MCF 10A (cell line): Measurements from ENCODE around the gene PAPSS1. TPM values are rescaled to one million over a fixed set of nuclear protein-coding genes. Genes with fewer than 3 reads are reported as not detected.

Experiments
- BruUV-seq: library from RNA; stranded (reverse); fragments of 400-500 nt; replicated peaks from 2 replicates; lab custom pipeline; 2021; lab: Mats Ljungman, UMichigan
- CTCF ChIA-PET: fragments of 300-600 bp; sonication (Branson Sonifier 250); formaldehyde crosslinking; extraction: SDS; loops from one replicate; lab custom pipeline; 2021; ENCODE audit warnings: antibody characterized with exemption, inconsistent platforms; lab: Yijun Ruan, JAX
- POLR2A ChIA-PET: fragments of 300-600, 350-650 bp; sonication (Branson Sonifier 250); formaldehyde crosslinking; extraction: SDS; loops from one replicate; lab custom pipeline; 2020; ENCODE audit warnings: antibody characterized with exemption, inconsistent platforms; lab: Yijun Ruan, JAX
- DNase-seq: peaks from one replicate; pipeline ENCODE4 v3.0.0-alpha.2; 2018; ENCODE audit not compliant: unreplicated experiment
- H3K27ac Mint-ChIP-seq: one replicate; pipeline ENCODE4 v1.8.0; 2022; ENCODE audit warnings: mild to moderate bottlenecking, low read depth, mixed read lengths; ENCODE audit not compliant: unreplicated experiment
- H3K27me3 Mint-ChIP-seq: one replicate; pipeline ENCODE4 v1.8.0; 2022; ENCODE audit warnings: mixed read lengths; ENCODE audit not compliant: insufficient read depth, unreplicated experiment
- H3K36me3 Mint-ChIP-seq: one replicate; pipeline ENCODE4 v1.8.0; 2022; ENCODE audit warnings: mild to moderate bottlenecking, moderate library complexity, mixed read lengths; ENCODE audit not compliant: insufficient read depth, unreplicated experiment
- H3K4me1 Mint-ChIP-seq: one replicate; pipeline ENCODE4 v1.8.0; 2022; ENCODE audit warnings: mixed read lengths; ENCODE audit not compliant: insufficient read depth, unreplicated experiment
- H3K4me3 Mint-ChIP-seq: one replicate; pipeline ENCODE4 v1.8.0; 2022; ENCODE audit warnings: mild to moderate bottlenecking, moderate library complexity, mixed read lengths; ENCODE audit not compliant: unreplicated experiment
- H3K9me3 Mint-ChIP-seq: one replicate; pipeline ENCODE4 v1.8.0; 2022; ENCODE audit warnings: mixed read lengths; ENCODE audit not compliant: unreplicated experiment
- CTCF ChIP-seq: fragments of 200-600 bp; IDR thresholded peaks from one replicate; pipeline ENCODE4 v1.8.0; 2022; ENCODE audit warnings: antibody characterized with exemption, mild to moderate bottlenecking; ENCODE audit not compliant: unreplicated experiment
- intact Hi-C: fragments of 100-400 bp; cut with micrococcal nuclease; formaldehyde crosslinking; loops from 2 replicates; pipeline ENCODE4 v1.14.1; 2022
- total RNA-seq: library from RNA; stranded (reverse); gene quantifications from 2 replicates; pipeline ENCODE4 v1.2.3, GENCODE V29; 2022

PAPSS1 gene
- total RNA-seq, 1 experiment from 2014 or later = 63.9 TPM

GRCh38 chr4:107631560-107631959 lies 88.5 kb downstream of the PAPSS1 start:
- BruUV-seq = no TSS peak
- intact Hi-C loops = no loop called here
- Mint-ChIP-seq H3K4me3 (no peak overlapping the region), H3K36me3 (peaks cover 9% of the 10 kb centered on the region), H3K27me3 (no peaks in the 10 kb centered on the region), H3K4me1 (no peaks in the 10 kb centered on the region), H3K9me3 (no peaks in the 10 kb centered on the region), H3K27ac (no peak overlapping the region)
- no peak for TF ChIP-seq CTCF
- POLR2A ChIA-PET = no interaction called here
- DNase-seq = no peak
- CTCF ChIA-PET = interaction anchor here (0.9 kb wide), 1 partner anchor 435 kb away, joined by 4 read pairs; no protein-coding TSS in a partner anchor

- no peaks in the 10 kb centered on the region for H3K9me3 Mint-ChIP-seq
- H3K36me3 Mint-ChIP-seq = peaks cover 9% of the 10 kb centered on the region
- intact Hi-C loops = no loop called here
- CTCF ChIA-PET = interaction anchor here (0.7 to 1.2 kb wide), 2 partner anchors 109 to 201 kb away, joined by 3 read pairs; no protein-coding TSS in a partner anchor
- POLR2A ChIA-PET = no interaction called here
- BruUV-seq = no TSS peak
- DNase-seq = no peak
- no peak overlapping the region for H3K27ac Mint-ChIP-seq
- no peak overlapping the region for H3K4me3 Mint-ChIP-seq
- TF ChIP-seq CTCF = no peak
- H3K4me1 Mint-ChIP-seq = no peaks in the 10 kb centered on the region
- no peaks in the 10 kb centered on the region for H3K27me3 Mint-ChIP-seq
Measured at GRCh38 chr4:107630185-107630705, 89.8 kb downstream of the PAPSS1 start.

- Mint-ChIP-seq H3K27me3 (no peaks in the 10 kb centered on the region), H3K27ac (no peak overlapping the region), H3K36me3 (peaks cover 9% of the 10 kb centered on the region), H3K4me3 (no peak overlapping the region), H3K9me3 (no peaks in the 10 kb centered on the region), H3K4me1 (no peaks in the 10 kb centered on the region)
- CTCF ChIA-PET = interaction anchor here (1.2 kb wide), 1 partner anchor 200 kb away, joined by 3 read pairs; no protein-coding TSS in a partner anchor
- intact Hi-C loops = no loop called here
- no TSS peak for BruUV-seq
- POLR2A ChIA-PET = no interaction called here
- no peak for DNase-seq
- TF ChIP-seq CTCF = no peak
Measured at GRCh38 chr4:107629318-107629717, 90.7 kb downstream of the PAPSS1 start.

GRCh38 chr4:107625391-107625902 lies 94.6 kb downstream of the PAPSS1 start:
- TF ChIP-seq CTCF = no peak
- no peaks in the 10 kb centered on the region for H3K4me1 Mint-ChIP-seq
- H3K9me3 Mint-ChIP-seq = no peaks in the 10 kb centered on the region
- DNase-seq = no peak
- peaks cover 8% of the 10 kb centered on the region for H3K36me3 Mint-ChIP-seq
- no peak overlapping the region for H3K27ac Mint-ChIP-seq
- H3K27me3 Mint-ChIP-seq = no peaks in the 10 kb centered on the region
- ChIA-PET POLR2A (no interaction called here), CTCF (no interaction called here)
- no peak overlapping the region for H3K4me3 Mint-ChIP-seq
- intact Hi-C loops = no loop called here
- BruUV-seq = no TSS peak
